Measurements from ENCODE around the gene FNDC8. TPM values are rescaled to one million over a fixed set of nuclear protein-coding genes. Genes with fewer than 3 reads are reported as not detected.

The FNDC8 gene
- total and polyA plus RNA-seq, 9 of the 15 experiments (the other 6 are each of a cell fraction or from before 2014, with no cell fraction given), result 0.04 TPM; not detected in 8

- TF ChIP-seq YY1 (IDR thresholded peaks at IDR 0.05; ENCODE audit: borderline replicate concordance in 1 of 3, control insufficient read depth in 1 of 3, extremely low read depth in 1 of 3, insufficient read depth in 3 of 3, insufficient read length in 1 of 3, insufficient replicate concordance in 2 of 3, low read depth in 1 of 3, low read length in 2 of 3), result peak in 2 of 3 experiments; percentile 77 to 78
- TF ChIP-seq ZNF696 (CRISPR knock-in tag; conservative IDR thresholded peaks at IDR 0.05), result no peak
Observed at GRCh38 chr17:35088881-35089585, 32.4 kb upstream of the FNDC8 start (continued).

DNA sequence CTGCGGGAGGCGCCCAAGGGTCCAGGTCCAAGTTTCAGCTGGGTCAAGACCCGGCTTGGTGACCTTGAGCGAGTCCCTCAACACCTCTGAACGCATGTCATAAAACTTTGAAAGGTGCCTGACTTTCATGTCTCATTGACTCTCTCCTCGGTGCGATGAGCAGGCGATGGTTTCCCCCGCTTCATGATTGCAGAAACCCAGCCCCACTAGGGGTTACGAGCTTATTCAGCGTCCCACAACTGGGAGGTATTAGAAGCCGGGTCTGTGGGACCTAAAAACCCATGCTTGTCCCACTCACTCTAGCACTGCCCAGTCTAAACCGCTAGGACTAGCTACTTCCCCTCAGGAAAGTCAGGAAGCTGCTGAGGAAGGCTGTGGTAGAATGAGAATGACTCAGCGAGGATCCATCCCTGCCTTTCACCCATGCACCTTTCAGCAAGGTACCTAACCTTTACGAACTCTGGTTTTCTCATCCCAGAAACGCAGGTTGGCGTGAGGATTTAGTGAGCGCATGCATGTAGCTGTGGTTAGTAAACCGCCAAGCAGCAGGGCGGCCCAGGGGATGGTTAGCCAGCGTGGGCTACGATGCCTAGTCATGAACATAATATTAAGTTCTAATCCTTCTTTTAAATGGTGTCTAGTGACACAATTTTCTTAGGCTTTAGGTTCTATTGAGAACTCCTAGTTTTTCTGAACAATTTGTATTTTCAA lies 31.7 kb upstream of the FNDC8 start:
- intact Hi-C loops (cut with micrococcal nuclease) (loop anchor here (2.0 to 5.0 kb wide), 3 partner anchors 25 to 107 kb away; partner anchors contain the start of gene LIG3), in situ Hi-C loops (cut with MboI) (loop anchor here (5.0 kb wide), 1 partner anchor 92 kb away; no protein-coding TSS in a partner anchor)
- ChIA-PET CTCF (ENCODE audit: low intra/inter-chr PET ratio) (interaction anchor here (0.6 to 1.0 kb wide), 3 partner anchors 30 to 659 kb away, joined by 3 to 6 read pairs (median 5); partner anchors contain the start of gene RAD51D), POLR2A (interaction anchor here (0.6 to 1.5 kb wide), 6 partner anchors 15 to 140 kb away, joined by 3 to 4 read pairs (median 3); partner anchors contain the start of genes CCT6B, RAD51D and ZNF830)
- no peaks in the 10 kb centered on the region for H3K9me1 ChIP-seq (ENCODE audit: control insufficient read depth, insufficient read depth, low read length)
- peaks cover 38% of the 10 kb centered on the region for H3K79me2 ChIP-seq (ENCODE audit: control insufficient read depth, insufficient read depth, low read length)
- H3K36me3 ChIP-seq (ENCODE audit: control insufficient read depth, insufficient read depth, low read length), result no peaks in the 10 kb centered on the region
- peak overlapping the region; percentile 17; the same call in 1 of the 2 replicates for H3K4me3 ChIP-seq
- H3K27me3 ChIP-seq (ENCODE audit: control insufficient read depth in 2 of 2, insufficient read depth in 2 of 2, low read length in 2 of 2), result no peaks in the 10 kb centered on the region
- H3K27ac ChIP-seq (ENCODE audit: extremely low read depth, low read depth, low read length), result peak overlapping the region; percentile 78
- H3K4me2 ChIP-seq (ENCODE audit: insufficient read depth, low read length), result peak overlapping the region; percentile 77
- H3K9me3 ChIP-seq (replicated peaks; ENCODE audit: control insufficient read depth, insufficient read depth, low read depth, low read length), result no peaks in the 10 kb centered on the region
- H3K4me1 ChIP-seq (replicated peaks in 1 of 2; ENCODE audit: control insufficient read depth in 2 of 2, insufficient read depth in 2 of 2, low read length in 2 of 2), result peaks cover 19 to 22% of the 10 kb centered on the region in 2 experiments
- peak overlapping the region; percentile 94 for H2AFZ ChIP-seq (ENCODE audit: low read depth, low read length)
- ATAC-seq, result peak; percentile 38
- FAIRE-seq, result peak; percentile 78
- BruUV-seq (replicated peaks), result no TSS peak
- H3K9ac ChIP-seq (ENCODE audit: insufficient read depth in 1 of 2, low read depth in 2 of 2, low read length in 2 of 2), result peak overlapping the region; percentile 72 to 90
- peak; percentile 37 to 60 (median 42) for DNase-seq (ENCODE audit: extremely low read depth in 1 of 4, low spot score in 3 of 4)
- 41% methylated on average over 22 of the region's 22 CpGs for WGBS (ENCODE audit: insufficient coverage, low coverage, missing lambda C conversion rate)
- H4K20me1 ChIP-seq (replicated peaks; ENCODE audit: control insufficient read depth, insufficient read depth, low read length), result no peaks in the 10 kb centered on the region
- 0 out of 2 replicates have a peak, but pooled peaks have one; percentile 17 for TF ChIP-seq ZNF592 (IDR thresholded peaks at IDR 0.05)
- TF ChIP-seq CTCF (IDR thresholded peaks at IDR 0.05 in 2 of 3, conservative IDR thresholded peaks at IDR 0.05 in 1 of 3; ENCODE audit: insufficient read depth in 2 of 3, low read depth in 1 of 3, low read length in 3 of 3), result peak in 1 of 3 experiments; percentile 35; a peak in 1 of 6 replicates
- peak; percentile 90 for TF ChIP-seq NFE2 (IDR thresholded peaks at IDR 0.05; ENCODE audit: low read depth)
- peak; percentile 10 for TF ChIP-seq RBBP5 (IDR thresholded peaks at IDR 0.05; ENCODE audit: borderline replicate concordance, insufficient read depth, low read length, poor library complexity, severe bottlenecking)
- 0 out of 2 replicates have a peak, but pooled peaks have one; percentile 13 for TF ChIP-seq ATF7 (IDR thresholded peaks at IDR 0.05)
- TF ChIP-seq MAFF (IDR thresholded peaks at IDR 0.05; ENCODE audit: low read length), result peak; percentile 37; the same call in 1 of the 2 replicates
- TF ChIP-seq TBP (optimal IDR thresholded peaks at IDR 0.05; ENCODE audit: low read depth, low read length), result peak; percentile 43
